IPS-20b (cell line): ENCODE results near the gene CDH4.

Source experiments
- H3K27ac ChIP-seq: one replicate; pipeline ENCODE4 v1.5.1; 2013; ENCODE audit warnings: low read length
- H3K27me3 ChIP-seq: 2 replicates; pipeline ENCODE4 v1.6.1; 2013; ENCODE audit warnings: mild to moderate bottlenecking, low read length, inconsistent platforms; ENCODE audit not compliant: insufficient read depth
- H3K36me3 ChIP-seq: 2 replicates; pipeline ENCODE4 v1.6.1; 2013; ENCODE audit warnings: low read depth, mild to moderate bottlenecking, inconsistent platforms, low read length, moderate library complexity; ENCODE audit not compliant: insufficient read depth
- H3K4me1 ChIP-seq: 2 replicates; pipeline ENCODE4 v1.6.1; 2013; ENCODE audit warnings: mild to moderate bottlenecking, control low read depth, inconsistent platforms, low read length, moderate library complexity; ENCODE audit not compliant: insufficient read depth
- H3K4me3 ChIP-seq: 2 replicates; pipeline ENCODE4 v1.5.1; 2013; ENCODE audit warnings: mild to moderate bottlenecking, low read length, inconsistent platforms
- H3K9ac ChIP-seq: 2 replicates; pipeline ENCODE4 v1.6.1; 2013; ENCODE audit warnings: low read depth, mild to moderate bottlenecking, inconsistent platforms, low read length, moderate library complexity
- H3K9me3 ChIP-seq: 2 replicates; pipeline ENCODE4 v1.6.1; 2013; ENCODE audit warnings: mild to moderate bottlenecking, low read depth, low read length, inconsistent platforms; ENCODE audit not compliant: insufficient read depth

The CDH4 gene

GRCh38 chr20:61560361-61560853 is 308.3 kb downstream of the CDH4 start:
- Histone ChIP-seq H3K27me3 (peaks cover 32% of the 10 kb centered on the region), H3K9ac (no peak overlapping the region), H3K4me3 (no peak overlapping the region), H3K4me1 (peaks cover 8% of the 10 kb centered on the region), H3K36me3 (no peaks in the 10 kb centered on the region), H3K27ac (no peak overlapping the region), H3K9me3 (no peaks in the 10 kb centered on the region)

- H3K9me3 ChIP-seq: no peaks in the 10 kb centered on the region
- H3K36me3 ChIP-seq: no peaks in the 10 kb centered on the region
- H3K9ac ChIP-seq: no peak overlapping the region
- no peak overlapping the region for H3K27ac ChIP-seq
- H3K4me3 ChIP-seq: no peak overlapping the region
- peaks cover 12% of the 10 kb centered on the region for H3K4me1 ChIP-seq
- H3K27me3 ChIP-seq: peaks cover 33% of the 10 kb centered on the region
Observed at GRCh38 chr20:61561111-61561830, 309.2 kb downstream of the CDH4 start.

GRCh38 chr20:61562491-61562890 is 310.4 kb downstream of the CDH4 start:
- peaks cover 25% of the 10 kb centered on the region for H3K27me3 ChIP-seq
- H3K9ac ChIP-seq: no peak overlapping the region
- H3K4me1 ChIP-seq: peaks cover 20% of the 10 kb centered on the region
- no peak overlapping the region for H3K4me3 ChIP-seq
- no peaks in the 10 kb centered on the region for H3K9me3 ChIP-seq
- H3K36me3 ChIP-seq: no peaks in the 10 kb centered on the region
- no peak overlapping the region for H3K27ac ChIP-seq

GRCh38 chr20:61562897-61563504 is 310.9 kb downstream of the CDH4 start:
- H3K27ac ChIP-seq: no peak overlapping the region

GRCh38 chr20:61564628-61565027 is 312.6 kb downstream of the CDH4 start:
- no peaks in the 10 kb centered on the region for H3K9me3 ChIP-seq
- H3K27me3 ChIP-seq: peaks cover 24% of the 10 kb centered on the region
- peaks cover 15% of the 10 kb centered on the region for H3K4me1 ChIP-seq

More at GRCh38 chr20:61562897-61563504, 310.9 kb downstream of the CDH4 start:
- Histone ChIP-seq H3K27me3 (peaks cover 24% of the 10 kb centered on the region), H3K9ac (no peak overlapping the region), H3K36me3 (no peaks in the 10 kb centered on the region), H3K9me3 (no peaks in the 10 kb centered on the region), H3K4me3 (no peak overlapping the region), H3K4me1 (peaks cover 20% of the 10 kb centered on the region)

GRCh38 chr20:61565791-61566190 is 313.7 kb downstream of the CDH4 start:
- Histone ChIP-seq H3K9ac (peak overlapping the region; percentile 27; the same call in 1 of the 2 replicates), H3K4me3 (no peak overlapping the region), H3K4me1 (peaks cover 15% of the 10 kb centered on the region), H3K9me3 (no peaks in the 10 kb centered on the region), H3K27ac (no peak overlapping the region), H3K36me3 (no peaks in the 10 kb centered on the region), H3K27me3 (peaks cover 30% of the 10 kb centered on the region)

More at GRCh38 chr20:61564628-61565027, 312.6 kb downstream of the CDH4 start:
- H3K36me3 ChIP-seq: no peaks in the 10 kb centered on the region
- H3K9ac ChIP-seq: no peak overlapping the region
- H3K27ac ChIP-seq: no peak overlapping the region
- H3K4me3 ChIP-seq: no peak overlapping the region

GRCh38 chr20:61566691-61567090 is 314.6 kb downstream of the CDH4 start:
- Histone ChIP-seq H3K4me3 (peak overlapping the region; percentile 36; the same call in 1 of the 2 replicates), H3K9ac (peak overlapping the region; percentile 40; the same call in 1 of the 2 replicates), H3K9me3 (no peaks in the 10 kb centered on the region), H3K4me1 (peaks cover 15% of the 10 kb centered on the region), H3K36me3 (no peaks in the 10 kb centered on the region), H3K27ac (no peak overlapping the region), H3K27me3 (peaks cover 25% of the 10 kb centered on the region)

GRCh38 chr20:61567204-61567603 is 315.1 kb downstream of the CDH4 start:
- Histone ChIP-seq H3K36me3 (no peaks in the 10 kb centered on the region), H3K9ac (peak overlapping the region; percentile 40; the same call in 1 of the 2 replicates), H3K9me3 (no peaks in the 10 kb centered on the region), H3K27ac (no peak overlapping the region), H3K27me3 (peaks cover 25% of the 10 kb centered on the region), H3K4me1 (peaks cover 15% of the 10 kb centered on the region), H3K4me3 (peak overlapping the region; percentile 36; the same call in 1 of the 2 replicates)

- Histone ChIP-seq H3K4me1 (peaks cover 11% of the 10 kb centered on the region; the same call in 1 of the 2 replicates), H3K27ac (no peak overlapping the region), H3K9ac (no peak overlapping the region), H3K9me3 (no peaks in the 10 kb centered on the region), H3K36me3 (no peaks in the 10 kb centered on the region), H3K27me3 (peaks cover 18% of the 10 kb centered on the region), H3K4me3 (no peak overlapping the region)
Observed at GRCh38 chr20:61569825-61570224, 317.8 kb downstream of the CDH4 start.

- Histone ChIP-seq H3K4me1 (peaks cover 11% of the 10 kb centered on the region; the same call in 1 of the 2 replicates), H3K36me3 (no peaks in the 10 kb centered on the region), H3K9me3 (no peaks in the 10 kb centered on the region), H3K27me3 (peaks cover 25% of the 10 kb centered on the region), H3K4me3 (no peak overlapping the region), H3K27ac (no peak overlapping the region), H3K9ac (no peak overlapping the region)
Observed at GRCh38 chr20:61570646-61571195, 318.7 kb downstream of the CDH4 start.

- no peak overlapping the region for H3K4me3 ChIP-seq
- H3K9ac ChIP-seq: no peak overlapping the region
- H3K36me3 ChIP-seq: no peaks in the 10 kb centered on the region
- no peaks in the 10 kb centered on the region for H3K9me3 ChIP-seq
- H3K27ac ChIP-seq: no peak overlapping the region
- H3K4me1 ChIP-seq: peaks cover 8% of the 10 kb centered on the region; the same call in 1 of the 2 replicates
- peaks cover 23% of the 10 kb centered on the region for H3K27me3 ChIP-seq
Observed at GRCh38 chr20:61571221-61571620, 319.2 kb downstream of the CDH4 start.
